Measurements from ENCODE around the gene KRTAP6-3.

- no peak for TF ChIP-seq TCF7L2 (IDR thresholded peaks at IDR 0.05; ENCODE audit: low read depth, low read length)
- TF ChIP-seq POLR2AphosphoS5 (IDR thresholded peaks at IDR 0.05; ENCODE audit: low read depth, low read length): no peak
- TF ChIP-seq, protein P1, sequence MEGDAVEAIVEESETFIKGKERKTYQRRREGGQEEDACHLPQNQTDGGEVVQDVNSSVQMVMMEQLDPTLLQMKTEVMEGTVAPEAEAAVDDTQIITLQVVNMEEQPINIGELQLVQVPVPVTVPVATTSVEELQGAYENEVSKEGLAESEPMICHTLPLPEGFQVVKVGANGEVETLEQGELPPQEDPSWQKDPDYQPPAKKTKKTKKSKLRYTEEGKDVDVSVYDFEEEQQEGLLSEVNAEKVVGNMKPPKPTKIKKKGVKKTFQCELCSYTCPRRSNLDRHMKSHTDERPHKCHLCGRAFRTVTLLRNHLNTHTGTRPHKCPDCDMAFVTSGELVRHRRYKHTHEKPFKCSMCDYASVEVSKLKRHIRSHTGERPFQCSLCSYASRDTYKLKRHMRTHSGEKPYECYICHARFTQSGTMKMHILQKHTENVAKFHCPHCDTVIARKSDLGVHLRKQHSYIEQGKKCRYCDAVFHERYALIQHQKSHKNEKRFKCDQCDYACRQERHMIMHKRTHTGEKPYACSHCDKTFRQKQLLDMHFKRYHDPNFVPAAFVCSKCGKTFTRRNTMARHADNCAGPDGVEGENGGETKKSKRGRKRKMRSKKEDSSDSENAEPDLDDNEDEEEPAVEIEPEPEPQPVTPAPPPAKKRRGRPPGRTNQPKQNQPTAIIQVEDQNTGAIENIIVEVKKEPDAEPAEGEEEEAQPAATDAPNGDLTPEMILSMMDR (IDR thresholded peaks at IDR 0.05): no peak
- TF ChIP-seq SIN3A (IDR thresholded peaks at IDR 0.05; ENCODE audit: borderline replicate concordance, insufficient read depth, low read depth, low read length): no peak
Observed at GRCh38 chr21:30582870-30583269, 9.4 kb upstream of the KRTAP6-3 start.

All from Panc1 (cell line).